BJ (cell line): ENCODE results near the gene HOXC6. TPM values are rescaled to one million over a fixed set of nuclear protein-coding genes. Genes with fewer than 3 reads are reported as not detected.

Source experiments
- CTCF ChIA-PET: fragments of 350-600 bp; formaldehyde crosslinking; extraction: SDS; loops from one replicate; lab custom pipeline; 2021; ENCODE audit warnings: antibody characterized with exemption, inconsistent platforms; lab: Yijun Ruan, JAX
- POLR2A ChIA-PET: fragments of 300-600 bp; sonication (Branson Sonifier 250); formaldehyde crosslinking; extraction: SDS; loops from one replicate; lab custom pipeline; 2021; ENCODE audit warnings: antibody characterized with exemption; lab: Charles Lee
- DNase-seq: peaks from one replicate; pipeline ENCODE4 v3.0.0-alpha.2; 2011; ENCODE audit warnings: low read depth
- H3K27me3 ChIP-seq: 2 replicates; pipeline ENCODE4 v1.6.0; 2011; ENCODE audit warnings: low read length; ENCODE audit not compliant: control insufficient read depth, insufficient read depth
- H3K36me3 ChIP-seq: 2 replicates; pipeline ENCODE4 v1.5.1; 2011; ENCODE audit warnings: low read length; ENCODE audit not compliant: control insufficient read depth, insufficient read depth
- H3K4me3 ChIP-seq: 2 replicates; pipeline ENCODE4 v1.5.1; 2011; ENCODE audit warnings: low read depth, mild to moderate bottlenecking, control low read depth, low read length
- polyA plus RNA-seq: library from polyadenylated mRNA; depleted of rRNA; stranded (reverse); fragments of >200 nt; gene quantifications from 2 replicates; pipeline ENCODE4 v1.2.3, GENCODE V29; 2011
- TF ChIP-seq, protein P1 (sequence below): IDR thresholded peaks from 2 replicates; pipeline ENCODE4 v1.5.1; 2011; ENCODE audit warnings: low read depth, mild to moderate bottlenecking, control low read depth, inconsistent platforms, low read length, moderate library complexity; ENCODE audit not compliant: insufficient read depth

HOXC6 gene
- polyA plus RNA-seq, 1 experiment, result 5.9 TPM

DNA sequence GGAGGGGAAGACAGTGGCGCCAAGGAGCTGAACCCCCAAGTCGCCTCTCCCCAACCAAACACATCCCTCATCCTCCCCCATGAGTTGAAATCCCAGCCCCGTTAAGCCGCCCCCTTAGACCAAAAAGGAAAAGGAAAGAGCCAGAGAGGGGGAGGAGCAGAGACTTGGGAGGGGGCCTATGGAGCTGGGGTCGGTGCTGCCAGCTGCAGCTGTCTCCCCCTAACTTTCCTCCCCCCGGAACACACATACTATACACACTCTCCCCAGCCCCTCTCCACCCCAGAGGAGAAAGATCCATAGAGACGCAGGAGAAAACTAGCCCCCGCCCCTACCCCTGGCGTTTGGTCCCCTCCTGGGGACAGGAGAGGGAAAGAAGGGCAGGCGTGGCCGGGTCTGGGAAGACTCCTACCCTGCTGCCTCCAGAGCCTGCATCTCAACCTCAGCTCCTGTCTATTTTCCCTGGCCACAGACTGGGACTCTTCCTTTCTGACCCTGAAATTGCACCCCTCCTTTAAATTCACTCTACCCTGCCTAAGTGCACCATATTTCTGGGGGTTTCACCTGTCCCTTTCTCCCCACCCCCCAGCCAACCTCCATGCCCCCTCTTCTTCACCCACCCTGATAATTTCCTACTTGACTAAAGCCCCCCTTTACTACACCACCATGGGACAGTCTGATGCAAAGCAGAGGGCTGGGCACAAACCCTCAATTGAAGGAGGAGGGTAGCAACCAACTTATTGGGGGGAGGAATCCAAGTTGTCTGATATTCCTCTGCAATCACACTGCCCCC is 29.9 kb upstream of the HOXC6 start:
- TF ChIP-seq, protein P1, sequence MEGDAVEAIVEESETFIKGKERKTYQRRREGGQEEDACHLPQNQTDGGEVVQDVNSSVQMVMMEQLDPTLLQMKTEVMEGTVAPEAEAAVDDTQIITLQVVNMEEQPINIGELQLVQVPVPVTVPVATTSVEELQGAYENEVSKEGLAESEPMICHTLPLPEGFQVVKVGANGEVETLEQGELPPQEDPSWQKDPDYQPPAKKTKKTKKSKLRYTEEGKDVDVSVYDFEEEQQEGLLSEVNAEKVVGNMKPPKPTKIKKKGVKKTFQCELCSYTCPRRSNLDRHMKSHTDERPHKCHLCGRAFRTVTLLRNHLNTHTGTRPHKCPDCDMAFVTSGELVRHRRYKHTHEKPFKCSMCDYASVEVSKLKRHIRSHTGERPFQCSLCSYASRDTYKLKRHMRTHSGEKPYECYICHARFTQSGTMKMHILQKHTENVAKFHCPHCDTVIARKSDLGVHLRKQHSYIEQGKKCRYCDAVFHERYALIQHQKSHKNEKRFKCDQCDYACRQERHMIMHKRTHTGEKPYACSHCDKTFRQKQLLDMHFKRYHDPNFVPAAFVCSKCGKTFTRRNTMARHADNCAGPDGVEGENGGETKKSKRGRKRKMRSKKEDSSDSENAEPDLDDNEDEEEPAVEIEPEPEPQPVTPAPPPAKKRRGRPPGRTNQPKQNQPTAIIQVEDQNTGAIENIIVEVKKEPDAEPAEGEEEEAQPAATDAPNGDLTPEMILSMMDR, result no peak
- CTCF ChIA-PET, result interaction anchor here (1.0 to 16.8 kb wide), 7 partner anchors 7 to 217 kb away, joined by 3 to 213 read pairs (median 23); partner anchors contain the start of genes HOXC10 and SMUG1
- Histone ChIP-seq H3K4me3 (no peak overlapping the region), H3K27me3 (peaks cover 4% of the 10 kb centered on the region), H3K36me3 (no peaks in the 10 kb centered on the region)
- DNase-seq, result no peak
- POLR2A ChIA-PET, result interaction anchor here (0.6 kb wide), 1 partner anchor 25 kb away, joined by 4 read pairs; the partner anchor contains the start of gene HOXC11

DNA sequence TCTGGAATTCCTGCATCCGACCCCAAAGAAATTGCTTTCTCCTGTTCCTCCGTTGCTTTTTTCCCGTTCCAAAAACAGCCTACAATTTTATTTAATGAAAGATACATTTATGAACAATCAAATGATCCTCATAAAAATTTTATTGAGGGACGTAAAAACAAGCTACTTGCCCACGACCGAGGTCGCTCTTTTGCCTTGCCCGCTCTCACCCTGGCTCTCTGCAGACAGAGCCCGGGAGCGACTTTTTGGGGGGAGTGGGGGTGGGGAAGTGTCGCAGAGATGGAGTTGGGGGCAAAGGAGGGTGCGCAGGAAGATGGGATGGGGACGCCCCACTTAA is 29.4 kb upstream of the HOXC6 start:
- CTCF ChIA-PET, result interaction anchor here (1.4 to 16.8 kb wide), 7 partner anchors 12 to 230 kb away, joined by 3 to 213 read pairs (median 23); partner anchors contain the start of genes HOXC10 and SMUG1
- POLR2A ChIA-PET, result no interaction called here
- DNase-seq, result no peak
- peak overlapping the region; percentile 73 for H3K4me3 ChIP-seq
- H3K27me3 ChIP-seq, result peaks cover 2% of the 10 kb centered on the region; the same call in 1 of the 2 replicates
- H3K36me3 ChIP-seq, result no peaks in the 10 kb centered on the region
- TF ChIP-seq, protein P1, result no peak

DNA sequence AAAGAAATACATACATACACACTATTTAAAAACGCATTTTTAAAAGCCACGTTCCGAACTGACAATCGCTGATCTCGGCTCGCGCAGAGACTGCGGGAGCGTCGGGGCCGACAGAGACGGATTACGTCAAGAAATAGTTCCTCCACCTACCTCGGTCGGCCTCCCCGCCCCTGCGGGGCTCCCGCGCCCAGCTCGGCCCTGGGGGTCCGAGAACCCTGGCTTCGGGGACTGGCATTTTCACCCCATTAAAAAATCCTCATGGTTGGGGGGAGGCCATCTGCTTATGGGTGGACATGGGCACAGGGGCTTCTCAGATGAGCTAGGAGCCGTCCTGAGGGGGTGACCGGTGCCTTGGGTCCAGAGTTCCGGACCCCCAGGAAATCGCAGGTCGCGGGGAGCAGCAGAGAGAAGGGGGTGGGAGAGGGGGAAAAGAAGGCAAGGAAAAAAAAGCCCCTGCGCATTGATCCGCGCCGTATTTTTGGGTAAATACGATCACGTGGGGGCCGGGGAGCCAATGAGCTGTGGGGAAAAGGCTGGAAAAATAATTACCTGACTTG is 28.6 kb upstream of the HOXC6 start:
- Histone ChIP-seq H3K4me3 (peak overlapping the region; percentile 73), H3K27me3 (peaks cover 2% of the 10 kb centered on the region; the same call in 1 of the 2 replicates), H3K36me3 (no peaks in the 10 kb centered on the region)
- no peak for DNase-seq
- ChIA-PET POLR2A (interaction anchor here (0.7 kb wide), 1 partner anchor 246 kb away, joined by 3 read pairs; no protein-coding TSS in a partner anchor), CTCF (interaction anchor here (0.6 to 16.8 kb wide), 17 partner anchors 8 to 326 kb away, joined by 3 to 213 read pairs (median 5); partner anchors contain the start of genes COPZ1, HOXC10, HOXC5 and HOXC8)
- TF ChIP-seq, protein P1, result no peak

DNA sequence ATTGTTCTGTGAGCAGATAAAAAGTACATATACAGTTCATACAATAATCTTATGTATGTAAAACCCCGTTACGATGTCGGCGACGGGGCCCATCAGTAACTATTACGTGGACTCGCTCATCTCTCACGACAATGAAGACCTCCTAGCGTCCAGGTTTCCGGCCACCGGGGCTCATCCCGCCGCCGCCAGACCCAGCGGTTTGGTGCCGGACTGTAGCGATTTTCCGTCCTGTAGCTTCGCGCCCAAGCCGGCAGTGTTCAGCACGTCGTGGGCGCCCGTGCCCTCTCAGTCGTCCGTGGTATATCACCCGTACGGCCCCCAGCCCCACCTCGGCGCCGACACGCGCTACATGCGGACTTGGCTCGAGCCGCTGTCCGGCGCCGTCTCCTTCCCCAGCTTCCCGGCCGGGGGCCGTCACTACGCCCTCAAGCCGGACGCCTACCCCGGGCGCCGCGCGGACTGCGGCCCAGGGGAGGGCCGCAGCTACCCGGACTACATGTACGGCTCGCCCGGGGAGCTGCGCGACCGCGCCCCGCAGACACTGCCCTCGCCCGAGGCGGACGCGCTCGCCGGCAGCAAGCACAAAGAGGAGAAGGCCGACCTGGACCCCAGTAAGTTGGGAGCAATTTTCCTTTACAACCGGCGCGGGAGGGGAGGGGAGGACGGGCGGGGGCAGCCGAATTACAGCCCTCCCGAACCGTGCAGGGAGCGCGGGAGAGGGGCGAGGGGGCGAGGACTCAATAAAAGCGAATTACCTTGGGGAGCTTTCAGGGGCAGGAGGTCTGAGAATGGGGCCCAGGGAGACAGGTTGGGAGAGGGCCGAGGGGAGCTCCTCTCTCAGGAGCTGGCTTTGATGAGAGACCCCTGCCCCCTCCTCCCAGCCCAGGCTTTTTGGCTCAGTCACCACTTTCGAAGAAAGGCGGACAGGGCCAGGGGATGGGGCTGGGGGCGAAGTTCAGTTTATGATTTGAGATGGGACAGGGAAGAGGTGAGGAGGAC is 27.8 kb upstream of the HOXC6 start, which contains the start of gene HOXC9:
Gene HOXC9 (plus strand): TSS at position 46 of the 999 bp plus-strand sequence. CDS start 28 bp downstream, at position 74.
- TF ChIP-seq, protein P1, result no peak
- CTCF ChIA-PET, result interaction anchor here (0.7 to 16.8 kb wide), 17 partner anchors 8 to 325 kb away, joined by 3 to 213 read pairs (median 5); partner anchors contain the start of genes COPZ1, HOXC10, HOXC5 and HOXC8
- DNase-seq, result no peak
- Histone ChIP-seq H3K27me3 (no peaks in the 10 kb centered on the region; the same call in 1 of the 2 replicates), H3K36me3 (no peaks in the 10 kb centered on the region), H3K4me3 (peak within 1 kb of the TSS; percentile 73)
- POLR2A ChIA-PET, result interaction anchor here (0.7 kb wide), 2 partner anchors 189 to 247 kb away, joined by 3 to 8 read pairs; partner anchors contain the start of gene SMUG1
